Measurements from ENCODE around the gene ATXN1L. TPM values are rescaled to one million over a fixed set of nuclear protein-coding genes. Genes with fewer than 3 reads are reported as not detected.
"Not testable (repeated sequence)": the region's sequence is repeated elsewhere in the genome, so short reads cannot be mapped to it uniquely, and the experiment has no call there.

ATXN1L gene
- 14.1 and 17.0 TPM in 2 replicates for total RNA-seq

DNA sequence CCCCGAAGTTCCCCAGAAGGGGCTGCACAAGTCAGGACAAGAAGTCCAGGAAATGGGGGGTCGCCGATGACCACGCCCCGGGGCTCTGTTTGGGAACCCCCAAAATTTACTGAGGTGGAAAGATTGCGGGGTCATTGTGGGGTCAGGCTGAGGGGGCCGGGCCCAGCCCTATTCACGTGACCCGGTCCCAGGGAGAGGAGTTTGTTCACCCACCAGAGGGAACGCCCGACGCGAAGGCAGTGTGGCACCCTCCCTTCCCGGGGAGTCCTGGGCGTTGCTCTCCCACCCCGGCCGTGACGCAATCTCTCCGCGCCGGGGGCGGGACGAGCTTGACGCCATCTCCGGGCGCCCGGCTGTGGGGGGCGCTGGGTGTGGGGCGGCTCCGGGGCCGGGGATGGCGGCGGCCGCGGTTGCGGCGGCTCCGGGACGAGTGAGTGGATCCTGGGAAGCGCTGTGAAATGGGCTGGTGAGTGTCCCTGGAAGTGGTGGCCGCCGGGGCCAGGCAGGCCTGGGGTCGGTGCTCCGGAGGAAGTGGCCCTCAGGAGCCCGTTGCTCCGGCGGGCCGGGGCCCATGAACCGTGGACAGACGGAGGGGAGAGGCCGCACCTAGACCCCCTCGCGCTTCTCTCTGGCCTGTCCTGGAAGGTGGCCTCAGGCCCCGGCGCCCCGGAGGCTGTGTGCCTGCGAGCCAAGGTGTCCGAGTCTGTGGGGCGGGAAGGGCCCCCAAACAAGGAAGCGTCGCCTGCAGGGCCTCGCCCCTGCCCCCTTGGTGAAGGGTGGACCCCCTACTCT is at the start of gene ATXN1L:
ATXN1L (plus strand) TSS at position 338 of the 792 bp plus-strand sequence. CDS start 3,765 bp downstream, outside the sequence.
- peak; percentile 40 for DNase-seq (ENCODE audit: low read depth, low spot score)

GRCh38 chr16:71796501-71797097 is 49.2 kb upstream of the ATXN1L start:
- no peak for DNase-seq (ENCODE audit: low read depth, low spot score)

GRCh38 chr16:71803305-71803690 is 42.5 kb upstream of the ATXN1L start:
- no peak for DNase-seq (ENCODE audit: low read depth, low spot score)

GRCh38 chr16:71807905-71808592 is 37.7 kb upstream of the ATXN1L start:
- no peak for DNase-seq (ENCODE audit: low read depth, low spot score)

DNA sequence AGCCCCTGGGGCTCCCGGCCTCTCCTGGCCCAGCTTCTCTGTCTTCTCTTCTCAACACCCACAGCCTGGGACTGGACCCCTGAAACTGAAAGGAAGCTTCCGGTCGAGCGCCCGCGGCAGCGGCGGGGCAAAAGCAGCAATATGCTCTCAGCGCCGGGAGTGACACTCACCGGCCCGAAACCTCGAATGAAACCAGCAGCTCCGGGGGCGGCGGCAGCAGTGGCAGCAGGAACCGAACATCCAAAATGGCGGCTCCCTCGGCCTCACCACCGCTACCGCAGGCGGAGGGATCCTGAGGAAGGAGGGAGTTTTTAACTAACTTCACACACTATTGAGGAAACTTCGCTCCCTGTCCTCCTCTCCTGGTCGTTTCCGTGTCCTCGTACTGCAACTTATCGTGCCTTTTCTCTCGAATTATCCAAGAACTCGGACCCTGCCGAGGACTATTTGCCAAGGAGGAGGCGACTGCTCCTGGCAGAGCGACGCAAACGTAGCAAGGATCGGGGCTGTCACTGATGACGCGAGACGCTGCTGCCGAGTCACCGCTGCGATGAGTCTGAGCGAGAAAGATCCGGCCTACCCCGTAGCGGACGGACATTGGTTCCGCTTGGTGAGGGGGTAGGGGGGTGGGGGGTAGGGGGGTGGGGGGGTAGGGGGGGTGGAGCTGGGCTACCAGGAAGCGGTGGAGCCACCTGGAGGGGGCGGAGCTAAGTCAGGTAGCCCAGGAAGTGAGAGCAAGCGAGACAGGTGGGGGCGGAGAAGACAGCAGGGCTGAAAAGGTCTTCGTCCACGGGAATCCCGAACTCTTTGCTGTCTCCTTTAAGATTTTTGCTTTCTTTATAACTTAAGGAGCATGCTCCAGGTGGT is 37.0 kb upstream of the ATXN1L start, which contains the start of gene AP1G1:
AP1G1 (minus strand) TSS at position 242 of the 867 bp plus-strand sequence. CDS start 19,355 bp downstream, outside the sequence.
- peak; percentile 98 for DNase-seq (ENCODE audit: low read depth, low spot score)

DNA sequence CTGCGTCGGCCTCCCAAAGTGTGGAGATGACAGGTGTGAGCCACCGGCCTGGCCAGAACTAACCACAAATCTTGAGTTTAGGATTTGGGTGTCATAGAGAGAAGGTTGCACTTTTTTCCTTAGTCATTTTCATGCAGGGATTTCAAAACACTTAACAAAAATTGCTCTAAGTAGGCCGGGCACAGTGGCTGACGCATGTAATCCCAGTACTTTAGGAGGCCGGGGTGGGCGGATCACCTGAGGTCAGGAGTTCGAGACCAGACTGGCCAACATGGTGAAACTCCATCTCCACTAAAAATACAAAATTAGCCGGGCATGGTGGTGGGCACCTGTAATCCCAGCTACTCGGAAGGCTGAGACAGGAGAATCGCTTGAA is 35.6 kb upstream of the ATXN1L start:
- not testable (repeated sequence) for DNase-seq (ENCODE audit: low read depth, low spot score)

DNA sequence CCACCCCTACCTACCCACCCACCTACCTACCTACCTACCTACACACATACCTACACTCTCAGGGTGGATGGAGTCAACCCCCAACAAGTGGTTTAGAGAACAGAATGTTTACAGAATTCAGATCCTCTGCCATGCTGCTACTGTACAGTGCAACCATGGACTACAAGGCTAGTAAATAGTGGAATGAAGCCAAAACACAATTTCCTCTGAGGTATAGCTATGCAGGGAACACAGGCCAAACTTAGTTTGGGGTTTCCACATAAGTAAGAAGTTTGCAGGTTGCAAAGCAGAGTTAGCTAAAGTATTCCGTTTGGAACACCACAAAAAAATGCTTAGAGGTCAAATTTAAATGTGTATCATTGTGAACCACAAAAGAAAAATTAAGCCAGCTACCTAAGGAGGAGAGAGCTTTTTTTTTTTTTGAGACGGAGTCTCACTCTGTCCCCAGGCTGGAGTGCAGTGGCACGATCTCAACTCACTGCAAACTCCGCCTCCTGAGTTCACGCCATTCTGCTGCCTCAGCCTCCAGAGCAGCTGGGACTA is 34.4 kb upstream of the ATXN1L start:
- DNase-seq (ENCODE audit: low read depth, low spot score) = no peak

GRCh38 chr16:71817155-71817500 is 28.6 kb upstream of the ATXN1L start:
- DNase-seq (ENCODE audit: low read depth, low spot score) = not testable (repeated sequence)

DNA sequence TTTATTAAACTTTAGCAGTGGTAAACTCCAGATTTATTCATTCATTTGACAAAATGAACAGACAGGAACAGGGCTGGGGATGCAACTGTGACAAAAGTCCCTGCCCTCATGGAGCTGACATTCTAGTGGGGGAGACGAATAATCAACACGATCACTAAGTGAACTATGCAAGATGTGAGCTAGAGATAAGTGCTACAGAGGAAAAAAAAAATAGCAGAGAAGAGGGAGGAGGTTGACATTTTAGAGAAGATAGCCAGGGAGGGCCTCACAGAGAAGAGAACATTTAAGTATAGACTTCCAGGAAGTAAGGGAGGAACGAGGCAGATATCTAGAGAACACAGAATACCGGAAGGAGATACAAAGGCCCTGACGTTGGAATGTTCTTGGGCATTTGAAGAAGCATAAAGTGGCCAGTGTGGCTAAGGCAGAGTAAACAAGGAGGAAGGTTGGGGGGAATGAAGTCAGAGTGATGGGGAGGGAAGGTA is 19.2 kb upstream of the ATXN1L start:
- no peak for DNase-seq (ENCODE audit: low read depth, low spot score)

- no peak for DNase-seq (ENCODE audit: low read depth, low spot score)
These were observed 15.4 kb upstream of the ATXN1L start for GRCh38 chr16:71830359-71830758.

DNA sequence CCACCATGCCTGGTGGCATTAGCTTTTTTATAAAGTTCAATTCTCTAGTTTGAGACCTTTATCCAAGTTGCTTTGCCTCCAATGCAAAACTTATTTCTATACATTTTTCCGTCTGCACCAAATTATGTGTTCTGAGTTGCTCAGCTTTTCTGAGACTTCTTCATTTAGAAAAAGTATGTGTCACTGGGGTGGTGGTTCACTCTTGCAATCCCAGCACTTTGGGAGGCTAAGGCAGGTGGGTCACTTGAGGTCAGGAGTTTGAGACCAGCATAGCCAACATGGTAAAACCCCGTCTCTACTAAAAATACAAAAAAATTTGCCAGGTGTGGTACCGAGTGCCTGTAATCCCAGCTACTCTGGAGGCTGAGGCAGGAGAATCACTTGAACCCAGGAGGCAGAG is 14.1 kb upstream of the ATXN1L start:
- not testable (repeated sequence) for DNase-seq (ENCODE audit: low read depth, low spot score)

- not testable (repeated sequence) for DNase-seq (ENCODE audit: low read depth, low spot score)
These were observed 13.7 kb upstream of the ATXN1L start for GRCh38 chr16:71832112-71832511.

GRCh38 chr16:71834291-71834690 is 11.5 kb upstream of the ATXN1L start:
- no peak for DNase-seq (ENCODE audit: low read depth, low spot score)

DNA sequence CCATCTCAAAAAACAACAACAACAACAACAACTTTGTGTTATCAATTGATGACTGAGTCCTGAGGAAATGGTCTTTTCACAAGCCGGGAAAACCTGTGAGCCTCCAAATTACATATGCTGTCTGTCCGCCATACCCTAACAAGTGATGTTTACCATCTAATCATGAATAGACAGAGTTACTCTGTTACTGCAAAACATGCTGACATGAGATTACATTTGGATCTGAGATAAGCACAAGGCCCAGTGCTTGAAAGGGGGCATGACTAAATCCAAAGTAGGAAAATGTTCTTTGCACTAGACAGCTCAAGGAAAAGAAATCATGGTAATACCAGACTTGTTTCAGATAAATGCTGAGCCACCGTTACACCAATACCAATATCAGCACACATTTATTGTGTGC is 8.6 kb upstream of the ATXN1L start:
- DNase-seq (ENCODE audit: low read depth, low spot score) = no peak

DNA sequence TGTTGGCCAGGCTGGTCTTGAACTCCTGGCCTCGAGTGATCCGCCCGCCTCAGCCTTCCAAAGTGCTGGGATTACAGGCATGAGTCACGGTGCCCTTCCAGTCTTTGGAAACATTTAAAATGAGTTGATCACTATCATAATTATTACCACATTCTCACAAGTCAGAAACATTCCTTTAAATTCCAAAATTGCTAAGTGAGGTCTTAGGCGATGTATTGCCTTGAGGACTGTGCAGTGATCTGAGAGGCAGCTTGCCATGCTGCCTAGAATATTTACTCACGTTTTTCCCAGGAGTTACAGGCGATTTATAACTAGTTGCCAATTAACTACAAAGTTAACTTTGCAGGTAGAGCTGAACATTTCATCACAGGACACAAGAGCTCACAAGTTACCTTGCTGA is 5.7 kb upstream of the ATXN1L start:
- DNase-seq (ENCODE audit: low read depth, low spot score) = no peak

GRCh38 chr16:71843572-71843971 is 2.2 kb upstream of the ATXN1L start:
- no peak for DNase-seq (ENCODE audit: low read depth, low spot score)

DNA sequence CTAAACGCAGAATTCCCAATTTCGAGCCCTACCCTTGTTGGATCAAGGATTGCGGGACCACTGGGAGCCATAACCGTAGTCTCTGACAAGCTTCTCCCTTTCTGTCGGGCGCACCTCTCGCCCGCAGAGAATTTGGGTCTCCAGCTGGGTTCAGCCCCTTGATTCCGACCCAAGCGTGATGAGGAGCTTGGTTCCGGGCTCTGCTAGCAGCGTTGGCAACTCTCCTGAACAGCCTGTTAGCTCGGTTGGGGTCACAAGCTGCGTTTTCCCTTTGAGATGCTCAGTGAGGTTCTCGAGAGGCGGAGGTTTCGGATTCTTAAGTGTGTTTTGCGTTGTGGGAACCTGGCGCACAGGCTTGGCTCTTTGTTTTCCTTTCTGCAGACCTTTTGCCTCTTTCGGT is 655 bp downstream of the ATXN1L start:
- DNase-seq (ENCODE audit: low read depth, low spot score) = no peak

DNA sequence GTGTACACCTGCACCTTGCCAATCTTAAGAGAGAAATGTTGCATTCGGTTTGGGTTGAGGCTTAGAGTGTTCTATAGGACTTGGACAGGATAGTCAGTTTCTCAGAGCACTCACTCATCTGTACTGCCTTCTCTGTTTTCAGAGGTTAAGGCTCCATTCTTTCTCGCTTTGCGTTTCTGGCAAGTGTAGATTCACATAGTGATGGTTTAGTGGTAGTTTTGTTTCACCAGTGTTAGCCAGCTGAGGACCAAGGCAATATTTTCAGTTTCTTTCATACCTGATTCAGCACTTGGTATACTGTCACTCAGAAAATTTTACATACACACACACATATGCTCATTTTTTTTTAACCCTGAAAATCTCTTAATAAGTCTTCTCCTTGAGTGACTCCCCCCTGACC is 1.3 kb downstream of the ATXN1L start:
- no peak for DNase-seq (ENCODE audit: low read depth, low spot score)

- DNase-seq (ENCODE audit: low read depth, low spot score) = no peak
These were observed 2.8 kb downstream of the ATXN1L start for GRCh38 chr16:71848622-71849021.

- no peak for DNase-seq (ENCODE audit: low read depth, low spot score)
These were observed 6.0 kb downstream of the ATXN1L start for GRCh38 chr16:71851746-71852145.

DNA sequence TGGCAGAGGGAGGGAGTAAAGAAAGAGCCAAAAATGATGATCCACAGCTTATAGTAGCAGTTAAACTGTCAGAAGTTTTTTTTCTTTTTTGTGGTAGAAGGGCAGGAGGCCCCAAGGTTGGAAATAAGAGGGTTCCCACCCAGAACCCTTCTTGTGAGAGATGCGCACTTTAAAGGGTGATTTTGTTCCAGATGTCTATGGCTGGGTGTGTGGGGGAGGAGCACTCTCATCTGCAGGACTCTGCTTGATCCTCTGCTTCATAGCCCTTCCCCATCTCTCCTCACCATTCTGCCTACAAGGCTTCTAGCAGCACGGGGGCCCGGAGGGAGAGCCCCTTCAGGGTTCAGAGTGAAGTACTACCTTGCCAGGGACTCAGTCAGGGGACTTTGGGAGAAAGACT is 6.4 kb downstream of the ATXN1L start:
- no peak for DNase-seq (ENCODE audit: low read depth, low spot score)
